Suppressor macrophage treated with lipopolysaccharide for 1 hour (primary cell): ENCODE measurements around the gene CTSS.
A peak's percentile ranks its signal among the peaks of the same experiment; 100 is the strongest.
"Not testable (repeated sequence)": the region's sequence is repeated elsewhere in the genome, so short reads cannot be mapped to it uniquely, and the experiment has no call there.

Experiments used
- DNase-seq, 3 donors: peaks; one replicate each; pipeline ENCODE4 v3.0.0-alpha.2; 2020 to 2022

Gene CTSS

DNA sequence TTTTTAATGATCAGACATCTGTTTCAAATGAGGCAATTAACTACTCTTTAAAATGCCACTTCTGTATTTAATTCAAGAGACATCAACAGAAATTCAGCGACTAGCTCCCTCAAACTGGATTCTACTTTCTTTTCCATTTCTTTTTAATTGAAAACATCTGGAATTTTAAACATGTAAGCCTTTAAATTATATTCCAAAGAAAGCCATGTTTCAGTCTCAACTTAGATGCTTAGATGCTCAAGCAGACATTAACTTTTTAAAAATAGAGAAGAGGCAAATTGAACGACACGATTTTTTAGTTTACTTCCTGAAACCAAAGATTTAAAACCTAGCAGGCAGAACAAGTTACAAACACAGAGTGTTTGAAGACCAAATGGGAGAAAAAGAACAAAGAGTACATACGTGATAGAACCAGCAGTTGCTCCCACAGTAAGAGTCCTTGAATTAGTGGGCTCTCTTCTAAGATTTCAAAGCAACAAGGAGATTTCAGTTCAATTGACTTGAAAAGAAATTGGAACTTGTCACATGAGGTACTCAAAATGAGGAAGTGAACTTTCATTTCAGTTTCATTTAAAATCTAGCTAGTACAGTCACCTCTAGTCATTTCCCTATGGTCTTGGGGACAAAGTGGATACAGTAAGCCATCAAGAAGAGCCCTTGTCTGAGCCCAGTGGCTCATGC, at the start of gene CTSS:
Gene CTSS (minus strand): TSS at position 483 of the 681 bp plus-strand sequence. CDS start 1,015 bp downstream, outside the sequence.
- DNase-seq = peak; percentile 79 to 99 (median 96)

DNA sequence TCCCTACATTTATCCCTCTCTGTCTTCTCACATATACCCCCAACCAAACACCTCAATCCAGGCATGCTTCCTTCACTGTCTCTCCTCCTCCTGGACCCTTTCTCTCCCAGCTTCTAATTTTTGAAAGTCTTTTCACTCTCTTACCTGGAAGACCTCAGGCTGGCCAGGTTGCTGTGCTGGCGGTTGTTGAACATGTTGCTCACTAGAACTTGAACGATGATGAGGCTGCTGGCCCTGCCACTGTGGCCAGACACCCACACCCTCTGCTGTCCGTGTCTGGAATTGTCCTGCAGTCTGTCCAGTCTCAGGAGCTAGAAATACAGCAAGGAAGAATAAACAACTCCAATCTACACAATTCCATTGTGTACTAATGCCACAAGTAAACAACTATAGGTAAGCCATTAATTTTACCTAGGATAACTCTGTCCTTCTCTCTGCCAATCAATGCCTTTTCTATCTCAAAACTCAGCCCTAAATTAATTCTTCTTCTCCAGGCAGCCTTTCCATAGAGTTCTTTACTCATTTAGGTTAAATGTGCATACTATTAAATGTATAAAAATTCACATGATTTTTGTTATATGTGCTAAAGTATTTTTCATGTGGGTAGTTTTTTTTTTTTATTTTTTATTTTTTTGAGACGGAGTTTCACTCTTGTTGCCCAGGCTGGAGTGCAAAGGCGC, 47.6 kb upstream of the CTSS start:
- DNase-seq = peak; percentile 74 to 81 (median 80)

DNA sequence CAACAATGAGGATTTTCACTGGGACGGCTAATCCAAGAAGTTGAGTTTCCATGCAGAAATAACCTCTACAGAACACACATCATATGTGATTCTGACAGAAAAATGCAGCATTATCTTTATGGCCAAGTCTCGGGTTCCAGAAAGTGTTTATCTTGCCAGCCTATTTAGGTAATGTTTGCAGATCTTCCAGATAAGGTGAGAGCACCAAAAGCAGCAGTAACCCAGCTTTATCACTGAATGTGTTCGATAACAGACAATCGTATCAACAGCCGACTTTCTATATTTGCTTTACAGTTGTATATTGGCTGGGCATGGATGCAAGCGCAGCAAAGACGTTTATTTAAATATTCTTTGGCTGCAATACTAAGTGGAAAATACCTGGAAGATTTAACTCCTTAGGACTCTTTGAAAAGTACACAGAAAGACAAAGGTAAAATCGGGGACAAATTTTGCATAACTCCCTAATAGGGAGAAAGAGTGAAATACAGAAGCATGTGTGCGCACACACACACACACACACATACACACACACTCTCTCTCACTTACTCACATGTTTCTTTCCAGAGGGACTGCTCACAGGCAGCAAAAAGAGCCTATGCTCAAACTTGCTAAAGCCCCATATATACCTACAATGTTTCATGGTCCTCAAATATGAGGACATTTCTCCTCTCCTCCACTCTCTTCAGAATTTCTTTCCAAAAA, 45.5 kb upstream of the CTSS start:
- DNase-seq = no peak

DNA sequence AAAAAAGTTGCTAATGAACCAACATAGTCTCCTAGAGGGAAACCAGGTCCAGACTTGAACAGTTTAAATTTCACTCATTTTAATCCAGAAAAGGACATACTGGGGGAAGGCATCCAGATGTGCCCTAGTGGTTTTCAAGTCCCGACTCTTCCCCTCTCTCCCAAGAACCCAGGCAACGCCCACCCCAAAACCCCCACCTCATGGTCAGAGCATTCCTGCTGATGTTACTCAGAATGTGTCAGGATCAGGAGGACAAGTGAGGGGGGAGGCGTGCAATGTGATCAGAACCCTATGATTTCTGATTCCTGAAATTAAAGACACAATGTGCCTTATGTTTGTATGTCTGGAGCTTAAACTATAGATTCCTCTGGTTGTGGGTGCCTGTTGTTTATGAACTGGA, 44.1 kb upstream of the CTSS start:
- DNase-seq = peak in 2 of 3 donors; percentile 25 to 64

- peak in 2 of 3 donors; percentile 29 to 36 for DNase-seq
These were observed 43.3 kb upstream of the CTSS start for GRCh38 chr1:150808846-150809245.

GRCh38 chr1:150808121-150808520, 42.5 kb upstream of the CTSS start, which contains the start of gene CTSK:
Gene CTSK, minus strand, starts transcription at chr1:150808260. Its CDS starts 1,455 bp downstream, at chr1:150806805.
- DNase-seq = peak in 1 of 3 donors; percentile 25

GRCh38 chr1:150807249-150808023, 41.9 kb upstream of the CTSS start:
- DNase-seq = peak; percentile 52 to 74 (median 67)

DNA sequence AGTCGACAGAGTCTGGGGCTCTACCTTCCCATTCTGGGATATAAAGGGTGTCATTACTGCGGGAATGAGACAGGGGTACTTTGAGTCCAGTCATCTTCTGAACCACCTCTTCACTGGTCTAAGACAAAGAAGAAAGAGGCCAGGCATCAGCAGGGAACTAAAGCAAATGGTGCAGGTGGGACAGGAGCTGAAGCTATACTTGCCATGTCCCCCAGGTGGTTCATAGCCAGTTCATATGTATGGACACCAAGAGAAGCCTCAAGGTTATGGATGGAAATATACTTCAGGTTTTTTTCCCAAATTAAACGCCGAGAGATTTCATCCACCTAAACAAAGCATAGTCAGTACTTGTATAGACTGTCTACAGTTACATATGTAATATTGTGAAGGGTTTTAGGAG, 40.3 kb upstream of the CTSS start:
- no peak for DNase-seq

GRCh38 chr1:150804671-150805070, 39.1 kb upstream of the CTSS start:
- no peak for DNase-seq

DNA sequence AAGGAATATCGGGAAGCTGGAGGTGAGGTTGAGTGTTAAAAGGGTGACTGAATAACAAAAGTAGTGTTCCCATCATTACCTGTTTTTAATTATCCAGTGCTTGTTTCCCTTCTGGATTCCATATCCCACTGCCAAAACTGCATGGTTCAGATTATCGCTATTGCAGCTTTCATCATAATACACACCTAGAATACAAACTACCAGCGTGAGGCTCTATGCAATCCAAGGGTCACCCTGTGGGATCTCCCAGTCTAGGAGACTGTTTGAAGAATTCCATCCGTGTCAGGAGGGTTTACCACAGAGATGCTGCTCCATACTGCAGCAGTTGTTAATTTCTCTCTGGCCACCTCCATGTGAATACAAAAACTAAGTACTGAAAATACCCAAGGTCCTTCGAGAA, 33.5 kb upstream of the CTSS start:
- DNase-seq = no peak

- no peak for DNase-seq
These were observed 32.9 kb upstream of the CTSS start for GRCh38 chr1:150798525-150798924.

DNA sequence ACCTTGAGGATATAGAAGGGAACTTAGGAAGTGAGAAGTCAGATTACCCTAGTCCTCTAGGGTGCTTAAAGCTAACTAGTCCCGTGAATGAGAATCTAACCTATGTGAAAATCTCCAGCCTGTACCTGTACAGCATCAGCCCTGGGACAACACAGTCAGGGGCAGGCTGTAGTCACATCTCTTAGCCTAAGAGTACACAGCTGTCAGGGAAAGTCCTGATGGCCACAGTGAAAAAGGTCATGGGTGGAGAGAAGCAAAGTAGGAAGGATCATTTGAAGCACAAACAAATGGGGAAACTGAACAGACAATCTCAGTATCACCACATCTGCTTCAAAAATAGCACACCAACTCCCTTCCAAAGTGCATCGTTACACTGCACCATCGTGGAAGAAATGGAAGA, 30.8 kb upstream of the CTSS start:
- peak in 1 of 3 donors; percentile 27 for DNase-seq

GRCh38 chr1:150793778-150794177, 28.2 kb upstream of the CTSS start:
- not testable (repeated sequence) for DNase-seq

GRCh38 chr1:150793221-150793620, 27.6 kb upstream of the CTSS start:
- peak; percentile 70 to 88 (median 86) for DNase-seq

DNA sequence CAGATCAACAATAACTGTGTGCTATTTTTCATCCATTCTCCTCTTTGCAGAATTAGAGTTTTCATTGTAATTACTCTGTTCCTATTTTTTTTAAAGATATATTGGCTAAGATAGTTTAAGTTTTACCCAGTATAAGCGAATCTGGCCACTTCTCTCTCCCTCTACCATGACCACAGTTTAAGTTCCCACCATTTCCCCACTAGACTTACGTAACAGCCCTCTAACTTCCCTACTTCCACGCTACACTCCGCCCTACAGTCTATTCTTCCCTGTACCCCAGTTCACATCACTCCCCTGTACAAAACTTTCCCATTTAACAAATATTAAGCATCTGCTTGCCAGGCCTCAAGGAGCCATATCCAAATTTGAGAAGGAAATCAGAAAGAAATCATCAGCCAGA, 26.0 kb upstream of the CTSS start:
- DNase-seq = peak; percentile 83 to 85 (median 84)

GRCh38 chr1:150789396-150789795, 23.8 kb upstream of the CTSS start:
- peak; percentile 83 to 96 (median 87) for DNase-seq

GRCh38 chr1:150788946-150789345, 23.4 kb upstream of the CTSS start:
- peak in 2 of 3 donors; percentile 37 to 59 for DNase-seq

DNA sequence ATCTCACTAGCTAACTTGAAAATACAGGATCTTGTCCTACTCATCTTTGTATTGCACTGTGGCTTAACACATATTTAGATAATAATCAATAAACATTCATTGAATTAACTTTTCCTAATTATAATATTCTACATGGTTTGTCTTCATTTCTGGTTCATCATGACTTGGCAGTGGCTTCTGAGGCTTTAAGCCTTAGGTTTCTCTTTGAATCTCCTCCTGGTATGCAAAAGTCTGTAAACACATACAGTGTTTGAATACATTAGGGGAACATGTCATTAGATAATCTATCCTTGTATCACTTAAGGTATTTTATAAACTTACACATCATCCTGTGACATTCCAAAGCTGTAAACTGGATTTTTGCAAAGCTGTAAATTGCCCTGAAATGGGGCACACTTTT, 21.9 kb upstream of the CTSS start:
- DNase-seq = no peak

DNA sequence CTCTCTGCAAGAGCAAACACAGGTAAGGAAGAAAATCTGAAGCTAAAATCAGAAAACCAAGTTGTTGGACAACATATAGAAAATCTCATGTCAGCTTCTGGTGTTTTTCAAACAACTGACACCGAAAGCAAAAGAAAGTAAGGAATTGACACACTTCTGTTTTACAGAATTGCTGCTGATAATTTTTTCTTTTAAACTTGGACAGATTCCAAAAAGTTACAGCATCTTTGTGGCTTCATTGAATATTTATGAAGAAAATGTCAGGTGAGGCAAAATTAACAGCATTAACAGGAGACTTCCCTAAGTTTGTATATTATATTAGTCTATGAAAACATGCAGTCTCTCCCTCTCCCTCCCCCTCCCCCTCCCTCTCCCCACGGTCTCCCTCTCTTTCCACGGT, 14.9 kb upstream of the CTSS start:
- DNase-seq = peak in 2 of 3 donors; percentile 43 to 45

DNA sequence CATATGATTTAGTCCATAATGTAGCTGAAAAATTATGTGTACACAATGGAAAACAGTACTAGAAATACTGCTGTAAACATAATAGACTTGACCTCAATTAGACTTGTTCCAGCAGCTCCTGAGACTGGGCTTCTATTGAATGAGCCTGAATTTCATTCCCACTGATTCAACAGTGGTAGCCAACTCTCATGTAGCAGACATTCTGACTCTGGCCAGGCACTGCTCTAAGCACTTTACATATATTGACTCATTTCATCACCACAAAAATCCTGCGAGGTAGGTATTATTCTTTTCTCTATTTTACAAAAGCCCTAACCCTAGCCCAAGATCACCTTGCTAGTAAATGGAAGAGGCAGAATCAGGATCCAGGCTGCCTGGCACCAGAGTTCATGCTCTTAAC, 12.8 kb upstream of the CTSS start:
- no peak for DNase-seq

DNA sequence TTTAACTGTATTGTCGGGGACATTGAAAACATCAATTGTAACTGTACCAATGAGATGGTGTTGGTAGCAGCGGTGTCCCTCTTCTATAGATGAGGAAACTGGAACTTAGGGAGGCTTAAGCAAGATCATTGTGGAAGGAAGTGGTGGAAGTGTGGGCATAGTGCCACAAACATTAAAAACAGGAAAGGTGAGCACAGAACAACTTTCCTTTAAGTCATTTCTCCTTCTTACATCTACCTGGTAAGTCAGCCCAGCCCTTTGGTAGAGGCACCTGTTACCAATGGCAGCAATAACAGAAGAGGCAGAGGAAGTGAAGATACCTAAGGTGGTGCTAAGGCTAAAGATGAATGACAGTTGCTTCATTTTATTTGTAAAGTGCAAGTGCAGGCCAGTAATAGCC, 12.0 kb upstream of the CTSS start:
- DNase-seq = peak in 2 of 3 donors; percentile 40 to 44

DNA sequence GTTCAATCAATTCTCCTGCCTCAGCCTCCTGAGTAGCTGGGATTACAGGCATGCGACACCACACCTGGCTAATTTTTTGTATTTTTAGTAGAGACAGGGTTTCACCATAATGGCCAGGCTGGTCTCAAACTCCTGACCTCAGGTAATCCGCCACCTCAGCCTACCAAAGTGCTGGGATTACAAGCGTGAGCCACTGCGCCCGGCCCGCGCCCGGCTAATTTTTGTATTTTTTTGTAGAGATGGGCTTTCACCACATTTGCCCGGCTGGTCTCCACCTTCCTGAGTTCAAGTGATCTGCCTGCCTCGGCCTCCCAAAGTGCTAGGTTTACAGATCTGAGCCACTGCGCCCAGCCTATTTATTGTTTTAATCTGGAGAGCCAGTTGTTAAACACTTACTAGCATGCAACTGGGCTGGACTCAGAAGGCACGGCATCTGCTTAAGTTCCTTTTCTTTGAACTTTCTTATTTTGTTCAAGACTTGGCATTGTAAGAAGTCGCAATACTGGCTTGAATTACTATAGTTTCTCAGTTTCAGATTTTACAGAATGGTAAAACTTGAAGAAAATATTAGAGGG, 10.4 kb upstream of the CTSS start:
- DNase-seq = not testable (repeated sequence)
